Lower leg skin (tissue), 4 donors: ENCODE results near the gene MYO10. TPM values are rescaled to one million over a fixed set of nuclear protein-coding genes. Genes with fewer than 3 reads are reported as not detected.

Experiments used
- DNase-seq, 2 donors: peaks; one replicate each; pipeline ENCODE4 v3.0.0-alpha.2; 2019; ENCODE audit warnings: low spot score in 2 of 2
- H3K4me3 ChIP-seq: fragments of 200-600 bp; sonication (generic); 2 replicates; pipeline ENCODE4 v1.5.1; 2017; ENCODE audit warnings: mild to moderate bottlenecking, low read depth; ENCODE audit not compliant: poor library complexity, severe bottlenecking
- CTCF ChIP-seq, 3 donors: fragments of 450-650 bp; IDR thresholded peaks; one replicate each; pipeline ENCODE4 v1.5.1; 2016; ENCODE audit warnings: antibody characterized with exemption in 3 of 3, mild to moderate bottlenecking in 3 of 3, moderate library complexity in 2 of 3
- POLR2A ChIP-seq, 2 donors: fragments of 450-650 bp; IDR thresholded peaks; one replicate each; pipeline ENCODE4 v1.6.1; 2016 to 2017; ENCODE audit warnings: antibody characterized with exemption in 2 of 2, mild to moderate bottlenecking in 1 of 2, moderate library complexity in 1 of 2
- WGBS, 2 donors: methylation state at CpG; one replicate each; pipeline ENCODE4 v1.1.5; 2018; 5-methylcytosine and 5-hydroxymethylcytosine counted together
- intact Hi-C: fragments of 100-400 bp; cut with DNase I; formaldehyde crosslinking; loops from one replicate; pipeline ENCODE4 v1.15.0; 2023; ENCODE audit warnings: low total_unique reads
- total RNA-seq, 4 donors: library from RNA; depleted of rRNA; stranded (reverse); fragments of >200 nt; gene quantifications; one replicate each; pipeline ENCODE4 v1.1.0, GENCODE V29; 2016

The MYO10 gene
- total RNA-seq, 4 donors from 2014 or later = 34.7 to 57.4 (median 47.3) TPM

- 54 to 57% methylated on average over 10 of the region's 10 CpGs for WGBS, 2 donors
- intact Hi-C loops = no loop called here
- TF ChIP-seq POLR2A (IDR thresholded peaks at IDR 0.05) = no peak
- TF ChIP-seq CTCF (IDR thresholded peaks at IDR 0.05) = no peak
- no peak overlapping the region for H3K4me3 ChIP-seq
- peak in 1 of 2 donors; percentile 48 for DNase-seq
These were observed 159.4 kb downstream of the MYO10 start for GRCh38 chr5:16776611-16777251.

- 91 to 96% methylated on average over 4 of the region's 4 CpGs for WGBS, 2 donors
These were observed 161.3 kb downstream of the MYO10 start for GRCh38 chr5:16774806-16775205.

GRCh38 chr5:16773991-16774390 is 162.1 kb downstream of the MYO10 start:
- 54 to 71% methylated on average over 3 of the region's 3 CpGs for WGBS, 2 donors
- intact Hi-C loops = no loop called here

More at GRCh38 chr5:16774806-16775205, 161.3 kb downstream of the MYO10 start:
- no peak overlapping the region for H3K4me3 ChIP-seq
- no peak for TF ChIP-seq POLR2A (IDR thresholded peaks at IDR 0.05)
- no peak for TF ChIP-seq CTCF (IDR thresholded peaks at IDR 0.05)
- intact Hi-C loops = no loop called here
- DNase-seq = no peak

GRCh38 chr5:16772556-16772955 is 163.5 kb downstream of the MYO10 start:
- 66 to 74% methylated on average over 3 of the region's 3 CpGs for WGBS, 2 donors
- H3K4me3 ChIP-seq = no peak overlapping the region
- intact Hi-C loops = no loop called here

More at GRCh38 chr5:16773991-16774390, 162.1 kb downstream of the MYO10 start:
- H3K4me3 ChIP-seq = no peak overlapping the region
- no peak for DNase-seq
- TF ChIP-seq CTCF (IDR thresholded peaks at IDR 0.05) (no peak), POLR2A (IDR thresholded peaks at IDR 0.05) (no peak)

GRCh38 chr5:16768184-16768583 is 167.9 kb downstream of the MYO10 start:
- 91% methylated on average over 3 of the region's 3 CpGs for WGBS, 2 donors
- H3K4me3 ChIP-seq = no peak overlapping the region
- TF ChIP-seq CTCF (IDR thresholded peaks at IDR 0.05) (no peak), POLR2A (IDR thresholded peaks at IDR 0.05) (no peak)
- no peak for DNase-seq
- intact Hi-C loops = no loop called here

More at GRCh38 chr5:16772556-16772955, 163.5 kb downstream of the MYO10 start:
- TF ChIP-seq POLR2A (IDR thresholded peaks at IDR 0.05) = no peak
- TF ChIP-seq CTCF (IDR thresholded peaks at IDR 0.05) = no peak
- DNase-seq = no peak

- no peak for TF ChIP-seq POLR2A (IDR thresholded peaks at IDR 0.05)
- TF ChIP-seq CTCF (IDR thresholded peaks at IDR 0.05) = no peak
- 64 to 67% methylated on average over 5 of the region's 5 CpGs for WGBS, 2 donors
- no peak overlapping the region for H3K4me3 ChIP-seq
- no peak for DNase-seq
- intact Hi-C loops = no loop called here
These were observed 172.9 kb downstream of the MYO10 start for GRCh38 chr5:16763211-16763610.
